Measurements from ENCODE around the gene DNAI4.
"Not testable (repeated sequence)": the region's sequence is repeated elsewhere in the genome, so short reads cannot be mapped to it uniquely, and the experiment has no call there.

DNAI4 gene

DNA sequence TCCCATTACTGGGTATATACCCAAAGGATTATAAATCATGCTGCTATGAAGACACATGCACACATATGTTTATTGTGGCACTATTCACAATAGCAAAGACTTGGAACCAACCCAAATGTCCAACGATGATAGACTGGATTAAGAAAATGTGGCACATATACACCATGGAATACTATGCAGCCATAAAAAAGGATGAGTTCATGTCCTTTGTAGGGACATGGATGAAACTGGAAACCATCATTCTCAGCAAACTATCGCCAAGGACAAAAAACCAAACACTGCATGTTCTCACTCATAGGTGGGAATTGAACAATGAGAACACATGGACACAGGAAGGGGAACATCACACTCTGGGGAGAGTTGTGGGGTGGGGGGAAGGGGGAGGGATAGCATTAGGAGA lies 138.9 kb downstream of the DNAI4 start:
- WGBS (ENCODE audit: extremely low coverage, insufficient coverage, insufficient read length): no CpG with 5 or more reads among the region's 2 CpGs
- not testable (repeated sequence) for H3K4ac ChIP-seq (ENCODE audit: low read depth, low read length); H2BK5ac ChIP-seq (ENCODE audit: low read depth, low read length, poor library complexity)

DNA sequence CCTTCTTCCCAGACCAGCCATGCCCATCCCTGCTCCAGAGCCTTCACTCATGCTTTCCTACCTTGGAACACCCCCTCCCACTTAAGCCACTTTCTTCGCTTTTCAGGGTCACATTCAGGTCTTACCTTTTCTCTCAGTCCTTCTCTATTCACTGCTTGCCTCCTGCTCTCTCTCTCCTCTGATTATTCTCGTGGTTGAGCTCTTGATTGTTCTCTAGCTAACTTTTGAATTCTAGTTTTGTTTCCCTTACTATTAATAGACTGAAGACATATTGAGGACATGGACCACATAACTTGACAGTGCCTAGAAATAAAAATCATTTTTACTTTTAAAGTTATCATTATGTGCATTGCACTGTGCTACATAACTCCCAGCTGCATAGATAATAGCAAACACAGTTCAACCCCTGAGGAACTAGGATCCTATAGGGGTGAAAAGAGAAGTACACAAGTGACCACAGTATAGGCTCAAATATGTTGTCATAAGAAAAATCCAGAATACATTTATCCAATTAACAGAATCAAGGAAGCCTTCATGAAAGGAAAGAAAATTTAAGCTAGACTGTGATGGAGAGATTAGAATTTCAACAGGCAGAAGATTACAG lies 145.1 kb downstream of the DNAI4 start:
- Histone ChIP-seq H3K4ac (ENCODE audit: low read depth, low read length) (no peak overlapping the region), H3K18ac (ENCODE audit: low read length) (no peak overlapping the region), H3K79me1 (ENCODE audit: low read length) (no peaks in the 10 kb centered on the region), H2BK5ac (ENCODE audit: low read depth, low read length, poor library complexity) (no peak overlapping the region), H3K14ac (ENCODE audit: low read length) (no peak overlapping the region), H2BK120ac (ENCODE audit: insufficient read depth, low read length, poor library complexity) (no peak overlapping the region), H2AFZ (ENCODE audit: insufficient read depth, low read length, poor library complexity) (no peak overlapping the region), H3K4me1 (ENCODE audit: control insufficient read depth in 1 of 2, insufficient read depth in 2 of 2, low read length in 2 of 2) (no peaks in the 10 kb centered on the region), H2AK5ac (ENCODE audit: low read length) (no peak overlapping the region), H3K27me3 (ENCODE audit: insufficient read depth, low read length) (no peaks in the 10 kb centered on the region), H4K91ac (ENCODE audit: low read depth, low read length) (no peak overlapping the region), H4K12ac (ENCODE audit: low read depth, low read length) (no peak overlapping the region), H3K27ac (ENCODE audit: low read depth, low read length) (no peak overlapping the region), H3K23ac (ENCODE audit: low read length) (no peak overlapping the region), H2BK12ac (ENCODE audit: low read length) (no peak overlapping the region), H3K36me3 (ENCODE audit: control insufficient read depth in 1 of 2, insufficient read depth in 2 of 2, low read length in 2 of 2) (no peaks in the 10 kb centered on the region), H3K4me3 (ENCODE audit: low read depth, low read length) (no peak overlapping the region), H3K4me2 (ENCODE audit: low read length) (no peak overlapping the region), H3K9ac (ENCODE audit: low read length) (no peak overlapping the region), H3K79me2 (ENCODE audit: control insufficient read depth, insufficient read depth, low read length, poor library complexity) (no peaks in the 10 kb centered on the region), H3K9me3 (ENCODE audit: insufficient read depth, low read depth, low read length) (no peaks in the 10 kb centered on the region), H4K8ac (ENCODE audit: low read depth, low read length) (no peak overlapping the region)
- DNase-seq: no peak
- WGBS (ENCODE audit: extremely low coverage, insufficient coverage, insufficient read length): no CpG with 5 or more reads among the region's 2 CpGs

More for the DNA sequence above, 138.9 kb downstream of the DNAI4 start:
- not testable (repeated sequence) for H3K18ac ChIP-seq (ENCODE audit: low read length); H3K14ac ChIP-seq (ENCODE audit: low read length); H2BK120ac ChIP-seq (ENCODE audit: insufficient read depth, low read length, poor library complexity); H3K4me1 ChIP-seq (ENCODE audit: control insufficient read depth in 1 of 2, insufficient read depth in 2 of 2, low read length in 2 of 2); H2BK12ac ChIP-seq (ENCODE audit: low read length); H4K91ac ChIP-seq (ENCODE audit: low read depth, low read length); H3K9ac ChIP-seq (ENCODE audit: low read length); H3K4me3 ChIP-seq (ENCODE audit: low read depth, low read length); H4K8ac ChIP-seq (ENCODE audit: low read depth, low read length); H3K79me2 ChIP-seq (ENCODE audit: control insufficient read depth, insufficient read depth, low read length, poor library complexity); H3K27me3 ChIP-seq (ENCODE audit: insufficient read depth, low read length); DNase-seq; H3K23ac ChIP-seq (ENCODE audit: low read length); H3K79me1 ChIP-seq (ENCODE audit: low read length); H2AFZ ChIP-seq (ENCODE audit: insufficient read depth, low read length, poor library complexity); H3K27ac ChIP-seq (ENCODE audit: low read depth, low read length); H3K36me3 ChIP-seq (ENCODE audit: control insufficient read depth in 1 of 2, insufficient read depth in 2 of 2, low read length in 2 of 2); H4K12ac ChIP-seq (ENCODE audit: low read depth, low read length); H3K9me3 ChIP-seq (ENCODE audit: insufficient read depth, low read depth, low read length); H3K4me2 ChIP-seq (ENCODE audit: low read length); H2AK5ac ChIP-seq (ENCODE audit: low read length)

DNA sequence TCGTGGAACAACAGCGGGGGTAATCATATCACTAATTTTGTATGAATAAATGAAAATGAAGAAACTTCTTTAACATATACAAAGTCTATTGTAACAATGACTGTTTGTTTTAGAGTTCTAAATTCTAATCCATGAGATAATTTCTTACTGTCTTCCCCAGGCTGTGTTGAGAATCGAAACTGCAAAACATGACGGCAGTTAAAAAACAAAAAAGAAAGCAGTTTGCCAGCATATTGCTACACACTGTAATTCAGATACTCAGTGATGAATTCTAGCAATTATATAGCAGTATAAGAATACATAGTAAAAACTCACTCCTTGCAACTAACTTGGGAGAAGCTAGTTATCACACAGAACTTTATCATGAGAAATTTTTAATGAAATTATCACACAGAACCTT lies 145.7 kb downstream of the DNAI4 start:
- no peak overlapping the region for H4K91ac ChIP-seq (ENCODE audit: low read depth, low read length)
- no peaks in the 10 kb centered on the region for H3K36me3 ChIP-seq (ENCODE audit: control insufficient read depth in 1 of 2, insufficient read depth in 2 of 2, low read length in 2 of 2)
- H3K4ac ChIP-seq (ENCODE audit: low read depth, low read length): no peak overlapping the region
- H2BK5ac ChIP-seq (ENCODE audit: low read depth, low read length, poor library complexity): no peak overlapping the region
- no peak overlapping the region for H4K12ac ChIP-seq (ENCODE audit: low read depth, low read length)
- no peak overlapping the region for H3K27ac ChIP-seq (ENCODE audit: low read depth, low read length)
- no peak overlapping the region for H3K4me3 ChIP-seq (ENCODE audit: low read depth, low read length)
- H3K23ac ChIP-seq (ENCODE audit: low read length): no peak overlapping the region
- no peak overlapping the region for H2AK5ac ChIP-seq (ENCODE audit: low read length)
- H2BK12ac ChIP-seq (ENCODE audit: low read length): no peak overlapping the region
- no peak overlapping the region for H3K14ac ChIP-seq (ENCODE audit: low read length)
- H2AFZ ChIP-seq (ENCODE audit: insufficient read depth, low read length, poor library complexity): no peak overlapping the region
- H3K4me2 ChIP-seq (ENCODE audit: low read length): no peak overlapping the region
- H3K9ac ChIP-seq (ENCODE audit: low read length): no peak overlapping the region
- H3K18ac ChIP-seq (ENCODE audit: low read length): no peak overlapping the region
- H3K79me1 ChIP-seq (ENCODE audit: low read length): no peaks in the 10 kb centered on the region
- no peak overlapping the region for H2BK120ac ChIP-seq (ENCODE audit: insufficient read depth, low read length, poor library complexity)
- H4K8ac ChIP-seq (ENCODE audit: low read depth, low read length): no peak overlapping the region
- no peaks in the 10 kb centered on the region for H3K4me1 ChIP-seq (ENCODE audit: control insufficient read depth in 1 of 2, insufficient read depth in 2 of 2, low read length in 2 of 2)
- H3K27me3 ChIP-seq (ENCODE audit: insufficient read depth, low read length): no peaks in the 10 kb centered on the region
- no peaks in the 10 kb centered on the region for H3K9me3 ChIP-seq (ENCODE audit: insufficient read depth, low read depth, low read length)
- WGBS (ENCODE audit: extremely low coverage, insufficient coverage, insufficient read length): no CpG with 5 or more reads among the region's 4 CpGs
- no peaks in the 10 kb centered on the region for H3K79me2 ChIP-seq (ENCODE audit: control insufficient read depth, insufficient read depth, low read length, poor library complexity)
- DNase-seq: no peak

DNA sequence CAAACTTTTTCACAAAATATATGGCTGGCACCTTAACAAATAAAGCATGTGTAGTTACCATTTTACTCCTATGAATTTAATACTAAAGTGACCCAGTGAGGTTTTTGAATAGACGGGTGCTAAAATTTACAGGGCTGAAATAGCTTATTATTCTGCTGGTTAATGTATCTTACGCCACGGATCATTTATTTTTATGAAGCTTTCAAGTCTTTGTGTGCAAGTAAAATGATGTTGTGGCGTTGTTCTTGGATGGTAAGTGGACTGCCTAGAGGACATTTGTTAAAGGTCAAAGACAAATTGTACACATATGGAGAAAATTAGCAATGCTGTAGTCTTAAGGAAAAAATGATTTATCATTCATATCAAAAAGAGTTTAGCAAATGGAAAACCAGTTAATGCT lies 146.4 kb downstream of the DNAI4 start:
- Histone ChIP-seq H2BK5ac (ENCODE audit: low read depth, low read length, poor library complexity) (no peak overlapping the region), H4K8ac (ENCODE audit: low read depth, low read length) (no peak overlapping the region), H2AK5ac (ENCODE audit: low read length) (no peak overlapping the region), H3K4me3 (ENCODE audit: low read depth, low read length) (no peak overlapping the region), H3K4me2 (ENCODE audit: low read length) (no peak overlapping the region), H3K79me1 (ENCODE audit: low read length) (no peaks in the 10 kb centered on the region), H3K18ac (ENCODE audit: low read length) (no peak overlapping the region), H4K91ac (ENCODE audit: low read depth, low read length) (no peak overlapping the region), H3K27ac (ENCODE audit: low read depth, low read length) (no peak overlapping the region), H2BK12ac (ENCODE audit: low read length) (no peak overlapping the region), H3K23ac (ENCODE audit: low read length) (no peak overlapping the region), H2BK120ac (ENCODE audit: insufficient read depth, low read length, poor library complexity) (no peak overlapping the region), H3K27me3 (ENCODE audit: insufficient read depth, low read length) (no peaks in the 10 kb centered on the region), H2AFZ (ENCODE audit: insufficient read depth, low read length, poor library complexity) (no peak overlapping the region), H3K36me3 (ENCODE audit: control insufficient read depth in 1 of 2, insufficient read depth in 2 of 2, low read length in 2 of 2) (no peaks in the 10 kb centered on the region), H3K9me3 (ENCODE audit: insufficient read depth, low read depth, low read length) (no peaks in the 10 kb centered on the region), H4K12ac (ENCODE audit: low read depth, low read length) (no peak overlapping the region), H3K4ac (ENCODE audit: low read depth, low read length) (no peak overlapping the region), H3K9ac (ENCODE audit: low read length) (no peak overlapping the region), H3K14ac (ENCODE audit: low read length) (no peak overlapping the region), H3K79me2 (ENCODE audit: control insufficient read depth, insufficient read depth, low read length, poor library complexity) (no peaks in the 10 kb centered on the region), H3K4me1 (ENCODE audit: control insufficient read depth in 1 of 2, insufficient read depth in 2 of 2, low read length in 2 of 2) (no peaks in the 10 kb centered on the region)
- WGBS (ENCODE audit: extremely low coverage, insufficient coverage, insufficient read length): no CpG with 5 or more reads among the region's 4 CpGs
- DNase-seq: no peak
